Epidermal melanocyte (primary cell): ENCODE data around the gene CELSR3.

Source experiments
- DNase-seq: peaks from one replicate; pipeline ENCODE4 v3.0.0; 2011; ENCODE audit warnings: low spot score; ENCODE audit not compliant: insufficient read length

The CELSR3 gene

DNA sequence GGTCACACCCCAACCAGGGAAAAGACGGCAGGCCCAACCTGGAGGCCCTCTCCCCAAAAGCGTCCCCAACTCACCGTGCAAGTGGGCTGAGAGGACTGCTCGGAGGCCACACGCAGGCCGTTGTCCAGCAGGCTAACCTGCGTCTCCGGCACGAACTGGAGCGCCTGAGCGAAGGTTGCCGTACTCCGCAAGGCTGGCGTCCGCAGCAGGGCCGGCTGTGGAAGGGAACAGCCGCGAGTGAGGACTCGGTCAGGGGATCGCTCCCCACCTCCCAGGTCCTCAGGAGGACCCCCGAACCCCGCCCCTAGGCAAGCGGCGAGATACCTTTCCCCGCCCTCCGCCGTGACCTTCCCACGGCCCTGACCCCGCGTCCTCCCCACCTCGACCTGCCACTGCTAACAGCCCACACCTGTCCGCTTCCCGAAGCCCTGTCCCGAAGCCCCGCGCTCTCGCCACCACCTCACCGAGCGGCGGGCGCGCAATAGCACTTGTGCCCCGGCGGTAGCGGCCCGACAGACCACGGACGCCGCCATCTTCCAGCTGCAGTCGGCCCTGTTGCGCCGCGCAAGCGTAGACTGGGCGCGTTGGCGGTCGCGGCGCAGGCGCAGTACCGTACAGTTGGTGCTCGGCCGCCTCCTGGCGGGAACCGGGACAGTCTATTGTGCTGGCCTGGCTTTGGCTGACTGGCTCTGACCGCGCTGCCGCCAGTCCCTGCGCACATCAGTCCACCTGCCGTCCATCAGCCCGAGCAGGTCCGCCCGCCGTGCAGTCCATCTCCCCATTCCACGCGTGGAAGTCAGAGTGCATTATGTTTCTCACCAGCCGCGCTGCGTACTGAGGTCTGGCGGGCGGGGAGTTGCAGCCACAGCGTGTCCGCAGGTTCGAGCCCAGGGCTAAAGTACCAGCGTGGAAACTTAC lies 53.3 kb downstream of the CELSR3 start, which contains the start of gene UQCRC1:
TSS of gene UQCRC1 (minus strand) at position 559 of the 918 bp plus-strand sequence. CDS start at position 533, 26 bp downstream.
- peak; percentile 89 for DNase-seq

DNA sequence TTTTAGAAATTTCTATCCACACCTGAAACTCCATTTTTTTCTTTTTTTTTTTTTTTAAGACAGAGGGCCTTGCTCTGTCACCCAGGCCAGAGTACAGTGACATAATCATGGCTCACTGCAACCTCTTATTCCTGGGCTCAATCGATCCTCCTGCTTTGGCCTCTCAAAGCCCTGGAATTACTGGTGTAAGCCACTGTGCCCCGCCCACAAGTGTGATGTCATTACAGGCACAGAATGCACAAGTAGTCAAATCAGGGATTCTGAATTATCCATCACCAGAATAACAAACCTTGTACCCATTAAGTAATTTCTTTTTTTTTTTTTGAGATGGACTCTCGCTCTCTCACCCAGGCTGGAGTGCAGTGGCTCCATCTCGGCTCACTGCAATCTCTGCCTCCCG lies 55.2 kb downstream of the CELSR3 start:
- no peak for DNase-seq

DNA sequence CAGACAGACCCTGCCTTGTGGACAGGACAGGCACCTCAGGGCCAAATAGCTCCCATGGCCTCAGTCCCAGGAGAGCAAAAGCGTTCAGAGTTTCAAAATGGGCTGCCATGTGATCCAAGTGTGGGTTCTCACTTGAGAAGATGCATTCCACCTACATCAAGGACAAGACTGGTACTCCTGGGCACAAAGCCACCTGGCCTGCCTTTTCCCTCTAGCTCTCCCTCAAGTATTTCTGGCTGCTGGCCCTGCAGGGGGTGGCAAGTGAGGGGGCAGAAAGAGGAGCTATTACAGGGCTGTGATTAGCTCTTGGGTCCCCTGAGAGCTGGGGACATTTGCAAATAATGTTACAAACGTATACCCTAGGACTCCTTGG lies 61.1 kb downstream of the CELSR3 start:
- DNase-seq = no peak

DNA sequence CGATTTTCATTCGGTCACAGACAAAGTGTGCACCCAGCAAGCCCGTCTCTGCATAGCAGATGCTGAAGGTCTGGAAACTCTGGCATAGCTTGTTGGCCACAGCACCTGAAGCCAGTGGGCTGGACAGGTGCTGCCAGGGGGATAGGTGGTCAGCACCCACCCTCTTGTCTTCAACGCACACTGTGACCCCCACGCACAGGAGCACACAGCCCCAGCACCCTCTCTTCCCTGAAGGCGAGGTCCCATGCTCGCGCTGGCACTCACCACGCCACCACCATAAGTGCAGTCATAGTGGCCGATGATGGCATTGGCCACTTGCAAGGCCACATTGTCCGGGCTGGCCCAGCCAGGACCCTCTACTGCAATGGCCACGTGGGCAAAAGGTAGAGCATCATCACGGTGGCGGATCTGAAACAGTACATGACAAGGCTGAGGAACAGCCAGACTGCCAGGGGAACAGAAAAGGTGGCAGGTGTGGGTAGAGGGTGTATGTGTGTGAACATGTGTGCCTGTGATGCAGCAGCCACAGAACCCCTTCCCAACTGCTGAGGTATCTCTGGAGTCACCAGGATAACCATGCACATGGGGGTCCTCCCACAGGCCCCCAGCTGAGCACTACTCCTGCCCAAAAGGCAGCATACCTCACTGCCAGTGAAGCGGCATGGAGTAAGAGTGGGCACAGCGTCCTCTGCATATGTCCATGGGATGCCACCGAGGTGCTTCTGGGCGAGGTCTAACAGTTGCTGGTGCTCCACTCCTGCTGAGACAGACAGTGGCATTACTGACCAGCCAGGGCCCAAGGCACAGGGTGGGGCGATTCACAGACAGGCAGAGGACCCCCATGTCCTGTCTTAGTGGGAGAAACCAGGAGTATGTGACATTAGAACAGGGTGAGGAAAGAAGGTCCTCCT lies 61.7 kb downstream of the CELSR3 start:
- no peak for DNase-seq

DNA sequence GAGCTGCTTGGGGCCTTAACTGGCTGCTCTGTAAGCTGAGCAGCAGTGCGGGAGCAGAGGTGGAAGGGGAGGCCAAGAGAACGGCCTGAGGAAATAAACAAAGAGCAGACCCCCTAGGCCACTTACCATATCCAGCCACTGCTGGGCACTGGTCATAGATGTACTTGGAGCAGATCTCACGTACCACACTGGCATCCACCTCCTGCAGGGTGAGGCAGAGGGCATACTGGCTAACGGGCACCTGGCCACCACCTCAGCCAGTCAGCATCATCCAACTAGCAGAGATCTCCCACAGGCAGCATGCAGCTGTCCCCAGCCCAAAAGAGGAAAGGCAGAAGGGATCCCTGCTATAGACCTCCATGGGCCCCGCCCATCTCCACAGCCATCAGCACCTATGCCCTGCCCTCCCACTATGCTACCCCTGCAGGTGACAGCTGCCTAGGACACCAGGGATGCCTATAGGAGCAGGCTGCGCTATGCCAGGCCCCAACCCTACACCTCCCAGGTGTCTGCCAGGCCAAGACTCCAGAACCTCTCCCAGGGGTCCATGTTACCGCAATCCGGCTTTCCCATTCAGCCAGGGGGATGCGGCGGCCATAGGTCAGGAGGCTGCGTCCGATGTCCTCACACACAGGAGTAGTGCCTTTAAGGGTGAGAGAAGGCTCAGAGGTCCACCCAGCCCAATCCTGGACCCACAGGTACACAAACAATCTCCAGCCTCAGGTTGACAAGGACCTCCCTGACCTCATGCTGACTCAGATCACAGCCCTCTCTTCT lies 63.0 kb downstream of the CELSR3 start:
- no peak for DNase-seq

DNA sequence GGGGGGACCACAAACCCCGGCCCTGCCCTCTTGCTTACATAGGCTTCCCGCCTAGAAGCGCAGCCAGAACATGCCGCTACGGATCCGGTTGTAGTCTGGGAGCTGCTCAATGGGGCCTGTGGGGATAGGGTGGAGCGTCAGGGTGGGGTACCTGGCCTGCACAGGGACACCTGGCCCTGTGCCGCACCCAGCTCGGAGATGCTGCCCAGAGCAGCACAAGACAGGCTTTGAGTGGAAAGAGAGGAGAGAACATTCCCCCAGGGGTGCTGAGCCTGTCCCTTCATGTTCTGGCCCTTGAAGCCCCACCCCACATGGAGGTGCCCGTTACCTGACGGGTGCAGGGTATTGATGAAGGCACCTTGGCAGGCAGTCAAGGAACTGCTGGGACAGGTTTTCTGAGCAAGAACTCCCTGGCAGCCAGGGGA lies 63.6 kb downstream of the CELSR3 start:
- no peak for DNase-seq

DNA sequence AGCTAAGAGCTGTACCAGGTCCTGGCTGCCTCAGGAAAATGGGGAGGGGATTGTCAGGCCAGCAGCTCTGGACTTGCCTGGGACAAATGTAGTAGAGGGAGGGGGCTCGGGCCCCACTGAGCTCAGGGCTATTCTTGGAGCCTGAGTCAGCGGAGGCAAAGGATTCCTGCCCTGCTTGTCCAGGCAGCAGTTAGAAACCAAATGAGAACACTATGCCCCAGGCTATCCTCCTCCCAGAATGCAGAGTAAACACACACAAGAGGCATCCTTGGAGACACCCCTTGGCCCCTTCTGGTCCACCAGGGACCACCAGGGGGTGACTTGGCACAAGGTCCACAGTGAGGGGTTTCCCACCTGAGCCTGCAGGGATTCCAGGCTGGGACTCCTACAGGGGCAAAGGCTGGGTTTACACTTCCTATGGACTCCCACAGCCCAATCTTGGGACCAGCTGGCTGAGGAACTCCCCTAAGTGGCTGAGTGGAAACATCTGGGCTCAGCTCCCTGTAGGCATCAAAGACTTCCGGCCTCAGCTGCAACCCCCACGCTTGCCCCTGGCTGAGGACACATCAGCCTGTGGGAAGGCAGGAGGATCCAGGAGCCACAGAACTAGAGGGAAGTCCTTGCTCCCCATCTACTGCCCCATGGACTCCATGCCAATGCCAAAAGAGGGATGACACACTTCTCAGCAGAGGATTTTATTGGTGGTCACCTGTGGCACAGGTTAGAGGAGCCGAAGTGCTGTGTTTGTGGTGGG lies 64.2 kb downstream of the CELSR3 start:
- peak; percentile 93 for DNase-seq

DNA sequence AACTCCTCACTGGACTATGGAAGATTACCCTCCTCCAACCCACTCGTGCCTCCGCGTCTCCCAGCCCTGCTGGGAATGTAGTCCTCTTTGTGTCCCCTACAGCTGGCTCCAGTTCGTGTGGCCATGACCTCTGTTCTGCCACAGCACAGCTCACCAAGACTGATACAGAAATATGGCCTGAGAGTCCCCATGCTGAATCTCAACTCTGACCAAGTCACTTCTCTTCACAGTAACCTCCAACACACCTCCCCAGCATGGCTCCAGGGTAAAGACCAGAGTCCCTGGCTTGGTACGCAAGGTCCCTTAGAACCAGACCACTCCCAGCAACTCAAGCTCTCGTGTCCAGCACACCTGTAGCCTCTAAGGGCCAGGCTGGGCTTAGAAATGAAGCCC lies 65.3 kb downstream of the CELSR3 start:
- DNase-seq = no peak

DNA sequence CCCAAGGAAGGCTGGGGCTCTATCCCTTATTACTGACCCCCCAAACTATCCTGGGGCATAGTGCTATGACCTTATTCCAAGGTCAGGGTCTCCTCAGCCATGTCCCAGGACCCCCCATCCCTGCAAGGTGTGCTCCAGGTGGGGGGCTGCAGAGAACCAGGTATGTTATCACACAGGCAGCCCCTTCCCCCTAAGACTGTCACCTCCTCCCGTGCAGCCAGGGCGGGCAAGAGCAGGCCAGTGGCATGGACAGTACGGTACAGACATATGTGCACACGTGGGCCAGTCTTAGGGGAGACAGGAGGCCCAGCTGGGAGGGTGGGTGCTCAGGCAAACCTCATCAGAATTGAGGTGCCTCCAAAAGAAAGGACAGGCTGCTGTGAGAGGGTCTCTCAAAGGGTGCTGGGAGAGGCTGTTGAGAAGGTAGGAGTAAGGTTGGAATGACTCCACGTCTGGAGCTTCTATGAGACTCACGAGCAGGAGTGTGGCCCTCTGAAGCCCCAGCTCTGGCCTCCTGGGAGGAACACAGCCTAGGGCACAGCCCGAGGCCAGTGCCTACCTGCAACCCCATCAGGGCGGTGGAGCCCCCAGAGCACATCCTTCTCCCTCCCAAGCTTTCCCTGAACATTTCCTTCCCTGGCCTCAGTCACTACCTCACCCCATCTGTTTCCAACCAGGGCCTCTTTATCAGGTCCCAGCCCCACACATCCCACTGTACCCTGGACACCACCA lies 65.8 kb downstream of the CELSR3 start:
- no peak for DNase-seq

DNA sequence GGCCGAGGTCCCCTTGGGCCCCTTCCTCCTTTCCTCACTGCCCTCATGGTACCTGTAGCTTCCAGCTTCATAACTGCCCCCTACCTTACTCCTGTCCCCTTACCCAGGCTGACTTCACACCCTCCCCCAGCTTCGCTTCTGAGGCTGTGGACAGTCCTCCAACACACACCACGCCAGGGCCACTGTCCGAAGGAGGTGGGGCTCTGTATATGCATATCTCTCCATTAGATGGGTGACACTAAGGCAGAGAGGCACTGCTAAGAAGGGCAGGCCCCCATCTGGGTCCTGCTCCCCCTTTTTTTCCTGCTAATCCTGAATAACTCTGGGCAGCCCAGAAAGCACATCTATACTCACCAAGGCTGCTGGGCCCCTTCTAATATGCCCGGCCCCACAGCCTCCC lies 66.5 kb downstream of the CELSR3 start:
- no peak for DNase-seq

DNA sequence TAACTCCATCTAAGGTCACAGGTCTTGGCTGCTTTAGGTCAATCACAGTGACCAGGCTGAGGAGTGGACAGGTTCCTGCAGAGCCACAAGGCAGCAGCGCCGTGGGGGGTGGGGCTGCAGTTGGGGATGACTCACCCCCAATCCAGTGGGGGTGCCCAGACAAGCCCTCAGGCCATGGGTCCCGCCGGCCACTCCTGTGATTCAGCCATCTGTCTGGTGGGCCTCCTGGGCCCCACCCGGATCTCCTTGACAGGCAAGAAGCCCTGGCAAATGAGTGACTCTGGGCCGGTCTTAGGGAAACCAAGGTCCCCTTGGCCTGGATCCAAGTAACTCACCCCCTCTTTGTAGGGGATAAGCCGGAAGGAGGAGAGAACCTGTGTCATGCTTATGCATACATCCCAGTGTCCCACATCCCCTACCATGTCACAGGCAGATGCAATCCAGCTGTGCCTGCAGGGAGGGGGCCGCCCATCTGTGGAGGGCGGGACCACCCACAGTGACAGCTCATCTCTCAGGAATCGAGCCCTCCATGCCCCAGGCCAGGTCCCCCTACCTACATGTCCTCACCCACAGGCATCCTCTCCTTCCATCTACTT lies 67.1 kb downstream of the CELSR3 start:
- DNase-seq = peak; percentile 58

DNA sequence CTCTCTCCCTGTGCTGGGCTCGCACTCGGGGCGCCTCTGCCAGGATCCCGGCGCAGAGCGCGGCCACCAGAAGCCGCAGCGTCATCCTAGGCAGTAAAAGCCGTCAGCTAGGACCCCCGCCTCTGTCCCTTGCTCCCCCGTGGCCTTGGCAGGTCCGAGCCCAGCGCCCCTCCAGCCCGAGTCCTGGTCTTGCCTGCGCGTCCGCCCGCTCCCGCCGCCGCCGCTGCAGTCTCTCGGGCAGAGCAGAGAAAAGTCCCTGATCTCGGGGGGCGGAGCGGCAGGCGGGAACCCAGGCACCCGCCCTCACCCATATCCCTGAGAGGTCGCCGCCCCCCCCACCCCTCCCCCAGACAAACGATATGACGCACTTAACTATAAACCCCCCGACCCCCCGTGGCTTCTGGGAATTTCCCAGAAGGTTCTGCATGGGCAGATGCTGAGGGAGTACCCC lies 67.6 kb downstream of the CELSR3 start, which contains the start of gene COL7A1:
TSS of gene COL7A1 (minus strand) at position 255 of the 451 bp plus-strand sequence. CDS start at position 85, 170 bp downstream.
- DNase-seq = no peak

DNA sequence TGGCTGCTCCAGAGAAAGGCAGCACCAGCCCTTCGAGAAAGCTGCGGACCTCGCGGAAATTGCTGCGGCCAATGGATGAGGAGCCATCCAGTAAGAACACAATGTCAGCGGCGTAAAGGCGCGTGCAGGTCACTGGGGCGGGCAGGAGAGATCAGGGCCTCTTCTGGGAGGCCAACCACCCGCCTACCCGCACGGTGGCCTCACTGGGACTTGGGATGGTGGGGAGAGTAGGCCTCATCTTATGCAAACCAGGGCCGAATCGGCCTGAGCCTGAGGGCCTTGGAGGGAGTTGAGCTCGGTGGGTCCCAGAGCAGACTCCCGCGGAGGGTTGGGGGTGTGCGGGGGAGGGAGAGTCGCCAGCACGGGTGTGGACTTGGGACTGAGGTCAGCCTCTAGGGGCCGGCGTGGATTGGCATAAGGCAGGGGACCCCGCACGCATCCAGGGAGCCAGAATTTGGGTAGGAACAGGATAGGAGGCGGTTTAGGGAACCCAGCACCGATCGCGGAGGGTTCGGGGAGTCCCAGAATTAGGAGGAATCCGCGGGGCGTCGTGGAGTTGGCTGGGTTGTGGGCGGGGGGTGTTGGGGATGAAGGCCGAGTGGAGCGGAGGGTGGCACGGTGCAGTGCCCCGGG lies 68.2 kb downstream of the CELSR3 start:
- DNase-seq = no peak

DNA sequence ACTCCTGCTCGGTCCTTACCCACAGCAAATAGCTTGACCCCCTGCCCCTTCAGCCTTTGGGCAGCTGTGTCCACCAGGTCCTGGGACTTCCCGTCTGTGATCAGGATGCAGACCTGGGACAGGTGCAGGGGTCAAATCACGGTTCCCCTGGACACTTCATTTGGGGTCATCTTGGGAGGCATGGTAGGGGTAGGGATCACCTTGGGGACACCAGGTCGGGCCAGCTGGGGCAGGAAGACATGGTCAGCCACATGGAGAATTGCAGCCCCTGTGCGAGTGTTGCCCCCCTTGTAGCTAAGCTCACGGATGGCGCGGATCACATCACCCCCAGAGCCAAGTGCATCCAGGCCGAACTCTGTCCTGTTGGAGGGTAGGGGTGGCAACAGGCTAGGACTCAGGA lies 69.3 kb downstream of the CELSR3 start:
- no peak for DNase-seq

DNA sequence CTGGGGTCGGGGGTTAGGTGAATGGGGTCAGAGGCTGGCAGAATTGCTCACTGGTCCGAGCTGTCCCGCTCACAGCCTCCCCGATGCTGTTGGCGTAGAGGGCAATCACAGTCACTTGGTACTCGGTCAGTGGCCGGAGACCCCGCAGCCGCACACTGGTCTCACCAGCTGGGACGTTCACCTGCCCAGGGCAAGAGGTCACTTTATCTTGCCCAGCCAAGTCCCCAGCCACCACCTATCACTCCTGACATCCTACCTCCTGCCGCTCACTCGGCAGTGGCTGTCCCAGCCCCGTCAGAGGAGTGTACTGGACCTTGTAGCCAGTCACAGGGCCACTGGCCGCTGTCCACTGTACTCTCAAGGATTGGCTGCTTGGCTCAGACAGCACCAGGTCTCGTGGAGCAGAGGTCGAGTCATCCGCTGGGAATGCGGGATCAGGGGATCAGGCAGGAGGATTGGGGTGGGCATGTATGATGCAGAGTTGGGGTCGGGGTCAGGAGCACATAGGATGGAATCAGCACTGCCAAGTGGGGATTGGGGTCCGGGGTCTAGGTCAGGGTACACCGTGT lies 70.1 kb downstream of the CELSR3 start:
- DNase-seq = no peak

DNA sequence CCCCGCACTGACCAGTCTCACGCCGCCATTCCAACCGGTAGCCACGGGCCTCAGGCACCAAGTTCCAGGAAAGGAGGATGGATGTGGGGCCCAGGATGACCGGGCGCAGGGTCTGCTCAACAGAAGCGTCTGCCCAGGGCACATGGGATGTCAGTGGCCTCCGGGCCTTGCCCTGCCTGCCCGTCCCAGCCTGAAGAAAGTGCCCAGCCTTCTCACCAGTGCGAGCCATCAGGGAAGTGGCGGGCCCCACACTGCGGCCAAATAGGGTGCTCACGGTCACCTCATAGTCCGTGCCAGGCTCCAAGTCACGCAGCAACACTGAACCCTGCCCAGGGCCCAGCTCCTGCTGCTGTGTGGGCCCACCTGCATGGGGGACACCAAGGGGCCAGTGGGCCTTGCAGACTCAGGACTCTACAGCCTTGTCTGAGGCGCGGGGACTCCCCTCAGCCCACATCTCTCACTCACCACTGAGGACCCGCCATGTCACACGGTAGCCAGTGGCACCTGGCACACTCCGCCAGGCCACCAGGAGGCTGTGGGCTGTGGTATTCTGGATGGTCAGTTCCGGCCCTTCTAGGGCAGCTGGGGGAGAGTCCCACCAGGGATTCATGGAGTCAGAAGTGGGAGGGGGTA lies 70.7 kb downstream of the CELSR3 start:
- no peak for DNase-seq

DNA sequence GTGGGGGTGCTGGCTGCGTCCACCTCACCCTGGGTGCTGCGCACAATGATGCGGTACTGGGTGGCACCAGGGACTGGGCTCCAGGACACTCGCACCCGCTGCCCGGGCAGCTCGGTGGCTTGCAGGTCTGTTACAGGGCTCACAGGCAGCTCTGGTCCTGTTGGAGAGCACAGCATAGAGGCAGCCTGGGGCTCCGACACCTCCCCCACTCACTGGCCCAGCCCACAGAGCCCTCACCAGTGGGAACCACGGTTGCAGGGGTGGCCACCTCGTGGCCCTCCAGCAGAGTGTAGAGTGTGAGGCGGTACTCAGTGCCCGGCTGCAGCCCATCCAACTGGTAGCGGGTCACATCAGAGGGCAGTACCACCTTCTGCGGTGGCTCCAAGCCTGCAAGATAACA lies 71.2 kb downstream of the CELSR3 start:
- no peak for DNase-seq

DNA sequence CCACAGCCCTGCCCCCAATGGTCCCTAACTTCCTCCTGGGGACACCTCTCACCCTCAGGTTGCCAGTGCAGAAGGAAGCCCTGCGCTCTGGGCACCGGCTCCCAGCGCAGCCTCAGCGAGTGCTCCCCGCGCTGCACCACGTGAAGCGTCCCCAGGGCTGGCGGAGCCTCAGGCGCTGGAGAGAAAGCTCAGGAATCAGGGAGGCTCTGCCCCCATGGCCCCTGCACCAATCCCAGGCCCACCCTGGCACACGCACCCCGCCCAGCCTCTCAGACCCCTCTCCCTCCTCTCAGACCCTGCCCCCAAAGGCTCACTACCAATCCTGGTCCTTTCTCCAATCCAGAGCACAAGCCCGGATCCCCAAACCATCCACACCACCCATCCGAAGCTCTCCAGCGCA lies 74.5 kb downstream of the CELSR3 start:
- no peak for DNase-seq
